NCI-H146 treated with DMSO at 0.1 percent for 48 hours (cell line): ENCODE results near the gene KRTAP16-1.
"Not testable (repeated sequence)": the region's sequence is repeated elsewhere in the genome, so short reads cannot be mapped to it uniquely, and the experiment has no call there.

Experiments used
- DNase-seq: peaks from one replicate; lab custom pipeline; 2025; ENCODE audit not compliant: unreplicated experiment; lab: John Stamatoyannopoulos, UW

The KRTAP16-1 gene, protein sequence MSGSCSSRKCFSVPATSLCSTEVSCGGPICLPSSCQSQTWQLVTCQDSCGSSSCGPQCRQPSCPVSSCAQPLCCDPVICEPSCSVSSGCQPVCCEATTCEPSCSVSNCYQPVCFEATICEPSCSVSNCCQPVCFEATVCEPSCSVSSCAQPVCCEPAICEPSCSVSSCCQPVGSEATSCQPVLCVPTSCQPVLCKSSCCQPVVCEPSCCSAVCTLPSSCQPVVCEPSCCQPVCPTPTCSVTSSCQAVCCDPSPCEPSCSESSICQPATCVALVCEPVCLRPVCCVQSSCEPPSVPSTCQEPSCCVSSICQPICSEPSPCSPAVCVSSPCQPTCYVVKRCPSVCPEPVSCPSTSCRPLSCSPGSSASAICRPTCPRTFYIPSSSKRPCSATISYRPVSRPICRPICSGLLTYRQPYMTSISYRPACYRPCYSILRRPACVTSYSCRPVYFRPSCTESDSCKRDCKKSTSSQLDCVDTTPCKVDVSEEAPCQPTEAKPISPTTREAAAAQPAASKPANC

GRCh38 chr17:41308918-41309359 is at the start of gene KRTAP16-1:
KRTAP16-1 (minus strand) TSS chr17:41309309; CDS start chr17:41309253, 56 bp downstream.
- no peak for DNase-seq

DNA sequence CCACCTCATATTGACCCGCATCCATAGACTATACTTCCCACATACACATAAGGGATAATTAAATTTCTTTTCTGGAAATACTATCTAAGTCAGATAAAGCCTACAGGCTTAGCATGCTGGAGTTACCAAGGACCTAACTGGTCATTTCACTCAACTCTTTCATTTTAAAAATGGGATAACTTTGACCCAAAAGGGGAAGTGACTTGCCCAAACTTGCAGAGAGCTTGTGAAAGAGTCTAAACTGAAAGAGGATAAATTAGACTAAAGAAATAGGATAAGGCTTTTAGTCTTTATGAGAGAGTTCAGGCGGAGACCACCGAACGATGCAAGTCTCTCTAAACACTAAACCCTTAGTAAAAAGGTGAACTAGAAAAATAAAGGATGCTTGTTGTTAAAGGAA is 45.4 kb upstream of the KRTAP16-1 start:
- DNase-seq: no peak

- DNase-seq: no peak
Measured at GRCh38 chr17:41352597-41353366, 43.7 kb upstream of the KRTAP16-1 start.

DNA sequence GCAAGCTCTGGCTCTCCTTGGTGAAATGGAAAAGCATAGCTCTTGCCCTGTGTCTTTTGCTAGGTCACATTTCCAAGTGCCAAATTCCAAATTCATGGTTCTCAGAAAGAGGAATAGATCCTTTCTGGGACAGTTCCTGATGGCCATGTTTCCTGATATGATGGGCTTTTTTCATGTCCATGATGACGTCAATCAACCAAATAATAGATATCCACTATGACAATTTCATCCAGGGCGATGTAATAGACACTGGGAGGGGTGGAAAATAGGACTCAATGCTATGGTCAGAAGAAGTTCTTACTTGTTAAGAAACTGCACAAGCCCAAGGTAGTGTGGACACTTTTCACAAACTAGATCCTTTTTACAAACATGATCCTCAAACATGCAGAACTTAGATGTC is 42.1 kb upstream of the KRTAP16-1 start:
- no peak for DNase-seq

- DNase-seq: not testable (repeated sequence)
Measured at GRCh38 chr17:41350381-41350878, 41.3 kb upstream of the KRTAP16-1 start, which contains the start of gene KRT33A. KRT33A (minus strand) TSS chr17:41350828; CDS start chr17:41350767, 61 bp downstream.

- DNase-seq: no peak
Measured at GRCh38 chr17:41347869-41348760, 39.0 kb upstream of the KRTAP16-1 start.

DNA sequence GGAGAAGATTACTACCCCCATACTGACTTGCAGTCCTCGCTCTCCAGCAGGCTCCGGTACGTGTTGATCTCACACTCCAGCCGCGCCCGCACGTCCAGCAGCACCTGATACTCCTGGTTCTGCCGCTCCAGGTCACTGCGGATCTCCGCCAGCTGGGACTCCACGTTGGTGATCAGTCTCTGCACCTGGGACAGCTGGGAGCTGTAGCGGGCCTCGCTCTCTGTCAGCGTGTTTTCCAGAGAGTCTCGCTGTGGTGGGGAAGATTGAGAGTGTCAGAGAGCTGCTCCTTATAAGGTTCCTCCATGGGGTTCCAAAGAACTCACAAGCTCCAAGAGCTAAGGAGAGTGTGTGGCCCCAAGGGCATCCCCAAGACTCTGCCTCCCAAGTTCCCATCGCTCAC is 37.3 kb upstream of the KRTAP16-1 start:
- DNase-seq: not testable (repeated sequence)

DNA sequence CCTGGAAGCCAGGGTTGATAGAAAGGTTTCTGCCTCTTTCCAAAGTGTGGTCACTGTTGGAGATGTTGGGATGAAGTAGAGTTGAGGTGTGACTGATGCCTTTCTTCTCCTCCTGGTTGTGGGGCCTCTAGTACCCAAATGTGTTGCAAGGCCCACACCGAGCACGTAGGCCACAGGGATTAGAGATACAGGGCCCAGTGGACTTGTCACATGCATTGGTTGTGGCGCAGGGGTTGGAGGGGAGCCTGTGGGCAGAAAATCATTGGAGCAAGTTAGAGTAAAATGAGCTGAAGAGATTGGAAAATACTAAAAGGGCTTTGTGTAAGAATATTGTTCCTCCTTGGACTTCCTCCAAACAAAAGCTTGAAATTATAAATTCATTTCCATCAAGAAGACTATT is 36.9 kb upstream of the KRTAP16-1 start:
- DNase-seq: no peak

- no peak for DNase-seq
Measured at GRCh38 chr17:41343029-41343428, 33.9 kb upstream of the KRTAP16-1 start.

GRCh38 chr17:41340934-41341861 is 32.1 kb upstream of the KRTAP16-1 start:
- no peak for DNase-seq

- DNase-seq: no peak
Measured at GRCh38 chr17:41340494-41340893, 31.4 kb upstream of the KRTAP16-1 start.

DNA sequence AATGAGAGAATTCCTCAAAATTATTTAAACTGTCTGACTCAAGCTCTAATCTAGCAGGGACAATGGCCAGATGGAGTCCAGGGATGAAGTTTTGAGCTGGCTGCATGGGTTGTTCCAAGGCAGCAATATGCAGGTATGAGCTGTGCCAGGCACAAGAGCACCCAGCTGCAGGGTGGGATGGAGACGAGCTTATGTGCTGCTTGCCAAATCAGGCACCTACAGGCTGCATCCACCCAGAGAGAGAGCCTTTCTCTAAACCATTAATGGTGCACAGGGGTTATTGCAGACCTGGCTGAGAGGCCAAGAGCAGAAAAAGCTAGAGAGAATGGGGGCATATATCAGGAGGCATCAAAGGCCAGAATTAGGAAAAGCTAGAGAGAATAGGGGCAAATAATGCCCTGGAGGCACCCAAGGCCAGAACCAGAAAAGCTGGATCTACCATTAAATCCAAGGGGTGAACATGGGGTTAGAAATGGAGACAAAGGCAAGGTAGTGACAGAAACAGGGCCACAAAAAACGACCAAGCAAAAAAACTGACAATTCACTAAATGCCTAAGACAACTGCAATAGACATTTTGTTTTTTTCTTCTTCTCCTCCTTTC is 30.6 kb upstream of the KRTAP16-1 start:
- DNase-seq: no peak

GRCh38 chr17:41338961-41339485 is 29.9 kb upstream of the KRTAP16-1 start:
- DNase-seq: no peak

GRCh38 chr17:41335747-41336146 is 26.6 kb upstream of the KRTAP16-1 start:
- no peak for DNase-seq

- no peak for DNase-seq
Measured at GRCh38 chr17:41334385-41335305, 25.5 kb upstream of the KRTAP16-1 start.

- DNase-seq: no peak
Measured at GRCh38 chr17:41333836-41334235, 24.7 kb upstream of the KRTAP16-1 start.

GRCh38 chr17:41333098-41333497 is 24.0 kb upstream of the KRTAP16-1 start:
- DNase-seq: no peak

DNA sequence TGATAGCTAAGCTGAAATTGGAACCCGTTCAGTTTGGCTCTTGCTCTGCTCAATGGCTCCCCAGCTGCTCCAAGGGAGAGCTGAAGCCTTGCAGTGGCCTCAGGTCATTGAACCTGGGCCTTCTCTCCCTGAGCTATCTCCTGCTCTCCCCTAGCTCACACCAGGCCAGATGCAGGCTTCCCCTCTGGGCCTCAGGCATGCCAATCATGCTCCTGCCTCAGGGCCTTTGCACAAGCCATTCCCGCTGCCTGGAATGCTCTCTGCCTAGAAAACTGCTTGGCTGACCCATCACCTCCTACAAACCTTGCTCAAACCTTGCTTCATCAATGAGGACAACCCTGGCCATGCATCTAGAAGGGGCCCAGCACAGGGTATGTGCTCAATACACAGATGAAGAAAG is 23.1 kb upstream of the KRTAP16-1 start:
- no peak for DNase-seq
